Subcutaneous adipose tissue (tissue), 4 donors: Measurements from ENCODE around the gene ZBTB20. TPM values are rescaled to one million over a fixed set of nuclear protein-coding genes. Genes with fewer than 3 reads are reported as not detected.

Experiments used
- total RNA-seq, 4 donors: library from RNA; depleted of rRNA; stranded (reverse); fragments of >200 nt; gene quantifications; one replicate each; pipeline ENCODE4 v1.1.0, GENCODE V29; 2016
- TF ChIP-seq, protein P1 (sequence below): fragments of 450-650 bp; IDR thresholded peaks from one replicate; pipeline ENCODE4 v1.5.1; 2016; ENCODE audit warnings: low read depth, mild to moderate bottlenecking, control low read depth, antibody characterized with exemption, moderate library complexity

Gene ZBTB20
- total RNA-seq, 4 donors from 2014 or later: 60.3 to 93.4 (median 69.1) TPM

DNA sequence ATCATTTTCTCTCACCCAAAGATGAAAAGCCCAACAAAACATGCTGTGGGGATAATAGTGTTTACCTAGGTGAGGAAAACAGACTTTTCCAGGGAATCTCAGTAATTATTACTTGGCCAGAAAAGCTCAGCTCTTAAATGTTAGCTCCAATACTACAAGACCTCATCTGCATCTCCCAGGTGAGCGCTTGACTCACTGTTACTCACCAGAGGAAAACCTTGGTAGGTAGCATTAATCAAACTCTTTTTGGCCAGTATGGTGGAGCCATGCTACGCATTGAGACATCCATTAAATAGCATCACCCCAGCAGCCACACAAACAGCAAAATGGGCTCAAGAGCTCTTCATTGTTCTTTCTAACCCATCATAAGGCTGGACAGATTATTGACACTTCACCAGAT lies 754.3 kb downstream of the ZBTB20 start:
- TF ChIP-seq, protein P1, sequence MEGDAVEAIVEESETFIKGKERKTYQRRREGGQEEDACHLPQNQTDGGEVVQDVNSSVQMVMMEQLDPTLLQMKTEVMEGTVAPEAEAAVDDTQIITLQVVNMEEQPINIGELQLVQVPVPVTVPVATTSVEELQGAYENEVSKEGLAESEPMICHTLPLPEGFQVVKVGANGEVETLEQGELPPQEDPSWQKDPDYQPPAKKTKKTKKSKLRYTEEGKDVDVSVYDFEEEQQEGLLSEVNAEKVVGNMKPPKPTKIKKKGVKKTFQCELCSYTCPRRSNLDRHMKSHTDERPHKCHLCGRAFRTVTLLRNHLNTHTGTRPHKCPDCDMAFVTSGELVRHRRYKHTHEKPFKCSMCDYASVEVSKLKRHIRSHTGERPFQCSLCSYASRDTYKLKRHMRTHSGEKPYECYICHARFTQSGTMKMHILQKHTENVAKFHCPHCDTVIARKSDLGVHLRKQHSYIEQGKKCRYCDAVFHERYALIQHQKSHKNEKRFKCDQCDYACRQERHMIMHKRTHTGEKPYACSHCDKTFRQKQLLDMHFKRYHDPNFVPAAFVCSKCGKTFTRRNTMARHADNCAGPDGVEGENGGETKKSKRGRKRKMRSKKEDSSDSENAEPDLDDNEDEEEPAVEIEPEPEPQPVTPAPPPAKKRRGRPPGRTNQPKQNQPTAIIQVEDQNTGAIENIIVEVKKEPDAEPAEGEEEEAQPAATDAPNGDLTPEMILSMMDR: no peak

DNA sequence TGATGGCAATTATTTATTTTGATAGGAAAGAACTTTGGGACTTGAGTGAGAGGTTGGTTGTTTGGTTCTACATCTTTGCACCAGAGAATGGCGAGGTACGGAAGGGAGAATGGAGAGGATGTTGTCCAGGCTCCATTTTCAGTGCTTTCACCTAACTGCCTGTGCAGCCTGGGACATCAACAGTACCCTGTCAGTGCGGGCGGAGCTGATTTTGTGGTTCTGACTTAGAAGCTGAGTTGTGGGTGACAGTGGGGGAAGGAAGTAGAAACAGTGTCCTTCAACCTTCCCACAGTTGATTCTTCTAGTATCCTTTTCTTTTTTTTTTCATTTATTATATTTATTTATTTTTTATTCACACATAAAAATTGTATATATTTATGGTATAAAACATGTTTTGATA lies 757.9 kb downstream of the ZBTB20 start:
- TF ChIP-seq, protein P1: no peak

DNA sequence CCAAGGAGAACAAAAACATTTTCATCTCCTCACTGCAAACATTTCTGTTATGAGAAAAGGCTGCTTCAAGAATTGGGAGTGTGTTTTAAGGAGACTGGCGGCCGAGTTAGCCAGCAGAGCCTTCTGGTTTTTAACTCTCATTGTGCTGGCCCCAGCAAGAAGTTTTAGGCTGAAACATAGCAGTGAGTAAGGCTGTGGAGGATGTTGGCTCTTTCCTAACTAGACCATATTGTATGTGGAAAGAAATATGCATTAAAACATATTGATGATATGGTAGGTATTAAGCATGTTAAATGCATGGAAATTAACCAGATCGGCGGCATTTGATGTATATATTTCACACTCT lies 762.6 kb downstream of the ZBTB20 start:
- TF ChIP-seq, protein P1: no peak

DNA sequence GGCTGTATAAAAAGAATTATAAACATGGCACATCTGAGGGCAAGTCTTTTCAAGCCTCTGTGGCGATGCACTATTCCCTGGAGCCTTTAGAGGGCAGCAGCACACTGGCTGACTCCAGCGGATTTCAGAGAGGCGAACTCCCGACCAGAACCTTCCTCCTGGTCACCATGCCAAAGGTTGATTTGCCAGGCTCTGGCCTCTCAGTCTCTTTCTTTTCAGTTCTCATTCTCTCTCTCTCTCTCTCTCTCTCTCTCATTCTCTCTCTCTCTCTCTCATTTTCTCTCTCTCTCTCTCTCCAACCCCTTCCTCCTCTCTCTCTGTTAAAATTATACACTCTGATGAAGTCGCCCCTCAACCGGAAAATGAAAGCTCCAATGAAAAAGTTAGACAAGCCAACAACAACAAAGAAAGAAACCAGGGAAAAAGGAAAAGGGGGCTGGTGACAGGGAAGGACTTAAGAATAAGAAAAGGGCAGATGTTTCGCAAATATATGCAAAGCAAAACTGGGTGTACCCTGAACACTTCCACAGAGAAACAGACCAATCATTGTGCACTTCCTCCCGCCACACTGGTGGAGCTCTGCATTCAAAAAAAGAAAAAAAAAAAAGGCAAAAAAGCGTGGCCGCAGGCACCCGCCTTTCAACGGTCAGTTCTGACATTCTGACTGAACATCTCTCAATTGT lies 763.1 kb downstream of the ZBTB20 start:
- TF ChIP-seq, protein P1: no peak

DNA sequence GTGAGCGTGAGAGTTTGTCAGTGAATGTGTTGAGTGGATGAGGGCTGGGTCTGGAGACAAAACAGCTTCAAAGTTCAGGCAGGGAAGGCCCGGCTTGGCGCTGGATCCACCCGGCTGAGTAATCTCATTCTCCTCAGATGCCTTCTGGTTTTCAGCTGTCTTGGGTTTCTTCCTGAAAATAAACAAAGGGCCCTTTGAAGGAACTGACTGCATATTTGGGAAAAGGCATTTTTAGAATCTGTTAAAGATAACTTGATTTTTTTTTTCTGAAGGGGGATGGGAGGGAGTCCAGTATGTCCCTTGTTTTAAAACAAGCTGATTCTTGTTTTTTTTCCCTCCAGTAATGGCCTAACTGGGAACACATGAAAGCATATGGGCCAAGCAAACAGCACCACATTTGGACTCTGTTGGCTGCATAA lies 766.8 kb downstream of the ZBTB20 start:
- TF ChIP-seq, protein P1: no peak

DNA sequence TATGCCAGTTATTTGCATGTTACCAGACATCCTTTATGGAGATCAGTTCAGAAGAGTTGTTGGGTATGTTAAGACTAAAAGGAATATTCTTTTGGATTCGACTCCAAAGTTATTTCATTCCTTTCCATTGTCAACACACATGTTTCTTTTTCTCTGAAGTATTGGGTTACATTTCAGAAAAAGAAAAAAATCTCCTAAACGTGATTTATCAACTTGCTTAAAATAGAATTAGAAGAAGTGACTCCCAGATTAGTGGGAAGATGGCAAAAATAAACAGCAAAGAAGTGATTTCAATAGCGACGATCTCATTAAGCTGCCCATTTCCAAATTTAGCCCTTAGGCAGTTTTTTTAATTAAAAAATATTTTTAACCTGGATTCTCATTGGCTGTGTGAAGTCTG lies 767.8 kb downstream of the ZBTB20 start:
- TF ChIP-seq, protein P1: no peak

DNA sequence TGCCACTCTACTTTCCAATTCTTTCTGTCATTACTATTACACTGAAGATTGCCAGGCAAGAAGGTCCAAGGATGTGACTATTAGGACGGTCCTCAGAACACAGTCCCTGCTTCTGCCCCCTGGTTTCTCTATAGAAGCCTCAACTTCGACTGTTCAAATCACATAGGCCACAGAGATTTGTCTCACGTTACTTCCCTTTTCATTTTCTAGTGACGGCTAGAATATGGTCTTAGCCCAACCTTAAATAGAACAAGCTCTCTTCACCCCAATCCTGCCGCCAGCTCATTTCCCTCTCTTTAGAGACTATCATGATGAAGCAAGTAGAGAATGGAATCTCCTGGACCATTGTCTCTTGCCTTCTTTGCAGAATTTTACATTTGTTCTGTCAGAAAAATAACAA lies 768.3 kb downstream of the ZBTB20 start:
- TF ChIP-seq, protein P1: no peak
